ENCODE results near the gene C3.
"Not testable (repeated sequence)": the region's sequence is repeated elsewhere in the genome, so short reads cannot be mapped to it uniquely, and the experiment has no call there.

The C3 gene

GRCh38 chr19:6711605-6712004 is 8.8 kb downstream of the C3 start:
- no peak for DNase-seq (ENCODE audit: low read depth)
- TF ChIP-seq CTCF (conservative IDR thresholded peaks at IDR 0.05; ENCODE audit: low read depth, low read length): no peak

GRCh38 chr19:6711078-6711361 is 9.4 kb downstream of the C3 start:
- no peak for DNase-seq (ENCODE audit: low read depth)
- no peak overlapping the region for H3K4me3 ChIP-seq (ENCODE audit: low read depth, low read length)
- TF ChIP-seq CTCF (conservative IDR thresholded peaks at IDR 0.05; ENCODE audit: low read depth, low read length): no peak

More at GRCh38 chr19:6711605-6712004, 8.8 kb downstream of the C3 start:
- no peak overlapping the region for H3K4me3 ChIP-seq (ENCODE audit: low read depth, low read length)

- H3K4me3 ChIP-seq (ENCODE audit: low read depth, low read length): no peak overlapping the region
- DNase-seq (ENCODE audit: low read depth): no peak
- peak; percentile 28 for TF ChIP-seq CTCF (conservative IDR thresholded peaks at IDR 0.05; ENCODE audit: low read depth, low read length)
Measured at GRCh38 chr19:6710273-6711077, 10.0 kb downstream of the C3 start.

- no peak for DNase-seq (ENCODE audit: low read depth)
- no peak for TF ChIP-seq CTCF (conservative IDR thresholded peaks at IDR 0.05; ENCODE audit: low read depth, low read length)
- H3K4me3 ChIP-seq (ENCODE audit: low read depth, low read length): no peak overlapping the region
Measured at GRCh38 chr19:6709549-6709948, 10.9 kb downstream of the C3 start.

GRCh38 chr19:6708913-6709312 is 11.5 kb downstream of the C3 start:
- not testable (repeated sequence) for DNase-seq (ENCODE audit: low read depth)

GRCh38 chr19:6708346-6708745 is 12.1 kb downstream of the C3 start:
- H3K4me3 ChIP-seq (ENCODE audit: low read depth, low read length): no peak overlapping the region
- no peak for TF ChIP-seq CTCF (conservative IDR thresholded peaks at IDR 0.05; ENCODE audit: low read depth, low read length)
- no peak for DNase-seq (ENCODE audit: low read depth)

More at GRCh38 chr19:6708913-6709312, 11.5 kb downstream of the C3 start:
- not testable (repeated sequence) for H3K4me3 ChIP-seq (ENCODE audit: low read depth, low read length)

GRCh38 chr19:6707658-6708018 is 12.8 kb downstream of the C3 start:
- H3K4me3 ChIP-seq (ENCODE audit: low read depth, low read length): no peak overlapping the region
- no peak for TF ChIP-seq CTCF (conservative IDR thresholded peaks at IDR 0.05; ENCODE audit: low read depth, low read length)
- no peak for DNase-seq (ENCODE audit: low read depth)

Data from choroid plexus epithelial cell (primary cell).